ENCODE measurements around the gene GSN. TPM values are rescaled to one million over a fixed set of nuclear protein-coding genes. Genes with fewer than 3 reads are reported as not detected.

GSN gene
- polyA plus RNA-seq, 1 experiment = 421 TPM

DNA sequence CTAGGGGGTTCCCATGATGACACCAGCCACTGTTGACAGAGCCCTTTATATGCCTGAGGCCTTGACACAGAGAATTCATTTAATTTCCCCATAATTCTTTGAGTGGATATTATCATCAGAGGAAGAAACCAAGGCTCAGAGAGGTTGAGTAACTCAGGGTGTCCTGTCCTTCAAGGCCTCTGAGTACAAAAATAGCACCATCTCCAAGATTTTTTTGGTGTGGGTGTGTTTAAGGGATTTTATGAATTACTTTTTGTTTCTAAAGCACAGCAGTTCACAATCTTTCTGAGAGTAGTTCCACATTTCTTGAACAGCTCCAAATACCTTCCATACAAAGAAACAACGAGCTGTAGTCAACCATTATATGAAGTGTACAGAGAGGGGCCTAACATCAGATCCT lies 6.2 kb upstream of the GSN start:
- Histone ChIP-seq H3K27me3 (ENCODE audit: control insufficient read depth, insufficient read depth, low read length) (peaks cover 2% of the 10 kb centered on the region), H3K9me3 (ENCODE audit: control insufficient read depth, insufficient read depth, low read length) (no peaks in the 10 kb centered on the region), H3K27ac (ENCODE audit: low read depth, low read length) (no peak overlapping the region), H3K4me3 (ENCODE audit: low read depth, low read length) (no peak overlapping the region)
- no peak for DNase-seq (ENCODE audit: low read depth, low spot score)
- CTCF ChIA-PET = interaction anchor here (1.4 to 3.3 kb wide), 2 partner anchors 17 to 48 kb away, joined by 4 to 11 read pairs; no protein-coding TSS in a partner anchor
- POLR2A ChIA-PET = no interaction called here
- TF ChIP-seq, protein P1, sequence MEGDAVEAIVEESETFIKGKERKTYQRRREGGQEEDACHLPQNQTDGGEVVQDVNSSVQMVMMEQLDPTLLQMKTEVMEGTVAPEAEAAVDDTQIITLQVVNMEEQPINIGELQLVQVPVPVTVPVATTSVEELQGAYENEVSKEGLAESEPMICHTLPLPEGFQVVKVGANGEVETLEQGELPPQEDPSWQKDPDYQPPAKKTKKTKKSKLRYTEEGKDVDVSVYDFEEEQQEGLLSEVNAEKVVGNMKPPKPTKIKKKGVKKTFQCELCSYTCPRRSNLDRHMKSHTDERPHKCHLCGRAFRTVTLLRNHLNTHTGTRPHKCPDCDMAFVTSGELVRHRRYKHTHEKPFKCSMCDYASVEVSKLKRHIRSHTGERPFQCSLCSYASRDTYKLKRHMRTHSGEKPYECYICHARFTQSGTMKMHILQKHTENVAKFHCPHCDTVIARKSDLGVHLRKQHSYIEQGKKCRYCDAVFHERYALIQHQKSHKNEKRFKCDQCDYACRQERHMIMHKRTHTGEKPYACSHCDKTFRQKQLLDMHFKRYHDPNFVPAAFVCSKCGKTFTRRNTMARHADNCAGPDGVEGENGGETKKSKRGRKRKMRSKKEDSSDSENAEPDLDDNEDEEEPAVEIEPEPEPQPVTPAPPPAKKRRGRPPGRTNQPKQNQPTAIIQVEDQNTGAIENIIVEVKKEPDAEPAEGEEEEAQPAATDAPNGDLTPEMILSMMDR (IDR thresholded peaks at IDR 0.05; ENCODE audit: low read depth, low read length) = no peak

DNA sequence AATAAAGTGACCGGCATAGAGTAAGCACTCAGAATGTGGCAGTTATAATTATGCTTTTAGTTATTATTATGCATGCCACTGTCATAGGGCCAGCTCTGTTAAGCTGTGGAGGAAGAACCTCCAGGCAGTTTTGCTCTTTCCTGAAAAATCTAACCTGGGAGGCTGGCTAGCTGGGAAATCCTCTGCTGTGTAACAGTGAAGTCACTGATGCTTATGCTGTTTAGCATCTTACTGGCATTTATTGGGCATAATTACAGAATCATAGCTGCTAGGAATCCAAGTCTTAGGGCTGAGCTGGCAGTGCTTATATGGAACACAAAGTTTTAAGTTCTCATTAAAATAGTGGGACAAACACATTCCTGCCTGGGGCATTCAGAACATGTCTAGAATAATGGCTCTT lies 5.5 kb upstream of the GSN start:
- H3K4me3 ChIP-seq (ENCODE audit: low read depth, low read length) = no peak overlapping the region
- no peak for DNase-seq (ENCODE audit: low read depth, low spot score)
- no peaks in the 10 kb centered on the region for H3K9me3 ChIP-seq (ENCODE audit: control insufficient read depth, insufficient read depth, low read length)
- CTCF ChIA-PET = interaction anchor here (1.4 to 3.3 kb wide), 2 partner anchors 16 to 49 kb away, joined by 4 to 11 read pairs; no protein-coding TSS in a partner anchor
- H3K27me3 ChIP-seq (ENCODE audit: control insufficient read depth, insufficient read depth, low read length) = peaks cover 2% of the 10 kb centered on the region
- H3K27ac ChIP-seq (ENCODE audit: low read depth, low read length) = no peak overlapping the region
- POLR2A ChIA-PET = no interaction called here
- TF ChIP-seq, protein P1 (IDR thresholded peaks at IDR 0.05; ENCODE audit: low read depth, low read length) = no peak

DNA sequence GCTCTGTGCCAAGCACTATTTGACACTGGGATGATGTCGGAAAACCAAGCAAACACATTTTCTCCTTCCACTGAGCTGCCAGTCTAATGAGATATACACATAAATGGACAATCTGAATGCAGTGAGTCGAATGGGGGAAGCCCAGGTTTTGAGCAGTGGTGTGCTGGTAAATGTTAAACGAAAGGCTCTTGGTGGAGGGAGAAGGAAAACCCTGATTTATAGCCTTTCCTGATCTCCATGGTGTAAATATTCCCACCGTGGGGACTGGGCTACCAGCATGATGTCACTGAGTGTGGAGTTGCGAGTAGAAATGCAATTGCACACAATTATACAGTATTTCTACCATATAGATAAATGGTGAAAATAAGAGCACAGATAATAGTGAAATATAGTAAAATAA lies 5.0 kb upstream of the GSN start:
- DNase-seq (ENCODE audit: low read depth, low spot score) = no peak
- TF ChIP-seq, protein P1 (IDR thresholded peaks at IDR 0.05; ENCODE audit: low read depth, low read length) = no peak
- ChIA-PET POLR2A (no interaction called here), CTCF (interaction anchor here (1.4 kb wide), 1 partner anchor 16 kb away, joined by 4 read pairs; no protein-coding TSS in a partner anchor)
- no peak overlapping the region for H3K4me3 ChIP-seq (ENCODE audit: low read depth, low read length)
- H3K27ac ChIP-seq (ENCODE audit: low read depth, low read length) = no peak overlapping the region
- peaks cover 2% of the 10 kb centered on the region for H3K27me3 ChIP-seq (ENCODE audit: control insufficient read depth, insufficient read depth, low read length)
- no peaks in the 10 kb centered on the region for H3K9me3 ChIP-seq (ENCODE audit: control insufficient read depth, insufficient read depth, low read length)

DNA sequence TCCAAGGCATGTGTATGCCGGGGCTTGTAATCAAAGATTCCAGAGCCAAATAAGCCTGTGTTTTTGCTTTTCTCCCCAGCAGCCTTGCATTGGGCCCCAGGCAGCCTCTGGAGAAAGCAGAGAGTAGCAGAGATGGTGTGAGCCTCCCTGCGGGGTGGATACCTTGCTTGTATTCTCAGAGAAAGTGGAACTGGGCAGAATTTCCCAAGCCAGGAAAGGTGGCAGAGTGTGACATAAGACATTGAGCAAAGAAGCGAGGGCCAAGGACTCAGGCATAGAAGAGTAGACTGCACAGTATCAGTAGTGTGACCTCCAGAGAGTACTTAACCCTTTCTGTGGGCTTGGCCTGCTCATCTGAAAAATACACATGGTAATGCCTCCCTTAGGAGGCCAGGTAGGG lies 1.6 kb upstream of the GSN start:
- Histone ChIP-seq H3K27me3 (ENCODE audit: control insufficient read depth, insufficient read depth, low read length) (peaks cover 2% of the 10 kb centered on the region), H3K9me3 (ENCODE audit: control insufficient read depth, insufficient read depth, low read length) (peaks cover 4% of the 10 kb centered on the region; the same call in 1 of the 2 replicates), H3K27ac (ENCODE audit: low read depth, low read length) (no peak overlapping the region), H3K4me3 (ENCODE audit: low read depth, low read length) (no peak overlapping the region)
- CTCF ChIA-PET = no interaction called here
- DNase-seq (ENCODE audit: low read depth, low spot score) = no peak
- POLR2A ChIA-PET = no interaction called here
- TF ChIP-seq, protein P1 (IDR thresholded peaks at IDR 0.05; ENCODE audit: low read depth, low read length) = no peak

DNA sequence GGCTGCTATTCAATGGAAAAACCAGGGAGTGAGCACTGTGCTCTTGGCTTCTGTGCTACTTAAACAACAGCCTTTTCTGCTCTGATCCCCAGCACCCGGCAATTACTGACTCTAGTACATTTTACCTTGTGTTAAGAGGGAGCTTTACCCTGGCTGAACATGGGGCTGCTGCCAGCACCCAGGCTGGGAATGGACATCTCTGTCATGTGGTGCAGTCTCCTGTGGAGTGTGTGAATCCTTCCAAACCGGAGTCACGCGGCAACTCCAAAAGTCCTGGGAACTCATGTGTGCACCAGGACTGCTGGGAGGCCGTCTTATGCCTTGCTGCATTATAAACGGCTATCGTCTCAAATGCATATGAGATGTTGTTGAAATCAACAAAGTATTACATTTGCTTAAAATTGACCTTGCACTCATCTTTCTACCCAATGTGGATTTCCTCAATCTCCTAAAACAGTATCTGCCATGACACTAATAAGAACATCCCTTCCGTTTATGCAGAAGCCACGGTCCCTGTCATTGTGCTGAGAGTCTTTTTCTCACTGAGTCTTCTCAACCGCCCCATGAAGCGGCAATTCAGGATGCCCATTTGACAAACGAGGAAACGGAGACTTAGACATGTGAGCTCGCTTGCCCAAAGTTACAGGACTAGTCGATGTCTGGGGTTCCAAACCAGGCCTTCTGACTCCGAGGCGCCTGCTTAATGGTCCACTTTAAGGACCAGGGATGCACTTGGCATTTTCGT lies 884 bp upstream of the GSN start:
- TF ChIP-seq, protein P1 (IDR thresholded peaks at IDR 0.05; ENCODE audit: low read depth, low read length) = no peak
- Histone ChIP-seq H3K27ac (ENCODE audit: low read depth, low read length) (no peak overlapping the region), H3K4me3 (ENCODE audit: low read depth, low read length) (no peak overlapping the region), H3K27me3 (ENCODE audit: control insufficient read depth, insufficient read depth, low read length) (peaks cover 2% of the 10 kb centered on the region), H3K9me3 (ENCODE audit: control insufficient read depth, insufficient read depth, low read length) (peaks cover 4% of the 10 kb centered on the region; the same call in 1 of the 2 replicates)
- CTCF ChIA-PET = interaction anchor here (0.5 to 4.0 kb wide), 5 partner anchors 11 to 94 kb away, joined by 4 to 33 read pairs (median 7); no protein-coding TSS in a partner anchor
- POLR2A ChIA-PET = interaction anchor here (3.7 kb wide), 1 partner anchor 11 kb away, joined by 55 read pairs; no protein-coding TSS in a partner anchor
- DNase-seq (ENCODE audit: low read depth, low spot score) = no peak

Data from AG04450 (cell line).